NCI-H82 treated with DMSO at 0.1 percent for 48 hours (cell line): ENCODE data around the gene WDR91.

Experiments
- DNase-seq: peaks from one replicate; lab custom pipeline; 2025; ENCODE audit not compliant: unreplicated experiment; lab: John Stamatoyannopoulos, UW

WDR91 gene

GRCh38 chr7:135162382-135163001, 48.8 kb downstream of the WDR91 start:
- no peak for DNase-seq

GRCh38 chr7:135161669-135162068, 49.7 kb downstream of the WDR91 start:
- no peak for DNase-seq

DNA sequence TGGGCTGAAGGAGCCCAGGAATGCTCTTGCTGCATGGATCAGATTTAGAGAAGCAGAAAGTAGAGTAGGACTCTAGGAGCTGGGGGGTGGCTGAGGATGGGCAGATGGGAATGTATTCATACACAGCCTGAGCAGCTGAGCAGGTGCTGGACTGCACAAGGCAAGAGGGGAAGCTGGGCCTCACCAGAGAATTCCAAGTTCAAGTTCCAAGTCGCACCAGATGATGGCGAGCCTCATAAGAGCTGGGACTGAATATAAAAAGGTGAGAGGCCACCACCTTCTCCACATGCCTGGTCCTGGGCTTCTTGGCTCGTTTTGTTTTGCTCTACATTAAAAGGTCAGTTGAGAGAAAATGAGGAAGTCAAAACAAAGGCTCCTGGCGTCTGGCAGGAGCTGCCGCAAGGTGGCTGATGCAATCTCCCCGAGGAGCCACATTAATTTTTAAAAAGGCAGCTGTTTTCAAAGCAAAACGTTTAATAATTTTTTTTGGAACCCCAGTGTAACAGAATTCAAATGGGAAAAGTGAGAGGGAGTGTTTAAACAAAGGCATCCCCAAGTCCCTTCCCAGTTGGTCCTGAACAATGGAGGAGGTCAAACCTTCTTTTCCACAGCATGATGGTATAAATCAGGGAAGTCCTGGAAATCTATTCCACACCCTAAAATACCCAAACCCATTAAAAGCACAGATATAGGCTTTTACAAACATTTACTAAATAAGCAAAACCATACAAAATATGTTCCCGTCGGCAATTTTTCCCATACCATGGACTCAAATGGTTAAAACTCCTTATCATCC, 50.3 kb downstream of the WDR91 start:
- no peak for DNase-seq

- DNase-seq = no peak
Measured at GRCh38 chr7:135160098-135160857, 51.0 kb downstream of the WDR91 start.

DNA sequence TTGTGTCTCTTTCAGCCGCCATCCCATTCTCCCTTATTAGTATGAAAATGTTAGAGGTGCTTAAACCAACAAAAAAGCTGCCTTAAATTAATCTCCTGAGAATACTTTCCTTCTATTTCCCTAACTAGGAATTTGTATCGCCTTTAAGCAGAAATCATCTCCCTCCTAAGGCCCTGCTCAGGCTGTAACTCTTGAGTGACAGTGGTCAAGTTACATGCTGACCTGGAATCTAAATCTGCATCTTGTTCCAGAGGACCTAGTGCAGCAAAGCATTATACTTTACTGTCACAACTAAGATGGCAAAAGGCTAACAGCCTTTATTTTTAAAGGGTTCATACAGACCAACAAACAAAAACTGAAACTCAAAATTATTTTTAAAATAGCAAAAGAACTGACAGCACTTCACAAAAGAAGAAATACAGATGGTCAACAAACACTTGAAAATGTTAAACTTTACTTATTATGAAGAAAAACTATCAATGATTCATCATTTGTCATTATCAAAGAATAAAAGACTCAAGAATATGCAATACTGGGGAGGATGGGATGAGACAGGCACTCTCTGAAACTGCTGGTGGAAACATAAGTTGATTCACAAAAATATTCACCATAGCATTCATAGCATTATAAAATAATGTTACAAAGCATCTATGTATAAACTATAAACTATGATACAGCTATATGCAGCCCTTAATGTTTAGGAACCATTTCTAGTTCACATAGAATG, 51.8 kb downstream of the WDR91 start:
- no peak for DNase-seq

- DNase-seq = no peak
Measured at GRCh38 chr7:135158874-135159273, 52.5 kb downstream of the WDR91 start.

- no peak for DNase-seq
Measured at GRCh38 chr7:135158141-135158655, 53.1 kb downstream of the WDR91 start.

DNA sequence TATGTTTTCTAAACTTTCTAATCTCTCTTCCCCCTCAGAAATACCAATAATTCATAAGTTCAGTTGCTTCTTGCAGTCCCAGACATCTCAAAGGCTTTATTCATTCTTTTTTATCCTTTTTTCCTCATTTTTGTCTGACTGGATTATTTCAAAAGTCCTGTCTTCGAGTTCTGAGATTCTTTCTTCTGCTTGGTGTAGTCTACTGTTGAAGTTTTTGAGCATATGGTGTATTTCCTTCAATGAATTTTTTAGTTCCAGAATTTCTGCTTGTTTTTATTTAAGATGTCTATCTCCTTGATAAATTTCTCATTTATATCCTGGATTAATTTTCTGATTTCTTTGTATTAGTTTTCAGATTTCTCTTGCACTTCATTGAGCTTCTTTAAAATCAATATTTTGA, 55.0 kb downstream of the WDR91 start:
- DNase-seq = no peak

DNA sequence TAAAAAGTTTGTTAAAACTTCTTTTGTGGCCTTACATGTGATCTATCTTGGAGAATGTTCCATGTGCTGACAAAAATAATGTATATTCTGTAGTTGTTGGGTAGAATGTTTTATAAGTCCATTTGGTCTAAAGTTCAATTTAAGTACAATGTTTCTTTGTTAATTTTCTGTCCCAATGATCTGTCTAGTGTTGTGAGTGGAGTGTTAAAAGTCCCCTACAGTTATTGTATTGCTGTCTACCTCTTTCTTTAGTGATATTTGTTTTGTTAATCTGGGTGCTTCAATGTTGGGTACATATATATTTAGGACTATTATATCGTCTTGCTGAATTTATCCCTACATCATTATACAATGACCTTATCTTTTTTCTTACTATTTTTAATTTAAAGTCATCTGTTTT, 56.6 kb downstream of the WDR91 start:
- DNase-seq = no peak

DNA sequence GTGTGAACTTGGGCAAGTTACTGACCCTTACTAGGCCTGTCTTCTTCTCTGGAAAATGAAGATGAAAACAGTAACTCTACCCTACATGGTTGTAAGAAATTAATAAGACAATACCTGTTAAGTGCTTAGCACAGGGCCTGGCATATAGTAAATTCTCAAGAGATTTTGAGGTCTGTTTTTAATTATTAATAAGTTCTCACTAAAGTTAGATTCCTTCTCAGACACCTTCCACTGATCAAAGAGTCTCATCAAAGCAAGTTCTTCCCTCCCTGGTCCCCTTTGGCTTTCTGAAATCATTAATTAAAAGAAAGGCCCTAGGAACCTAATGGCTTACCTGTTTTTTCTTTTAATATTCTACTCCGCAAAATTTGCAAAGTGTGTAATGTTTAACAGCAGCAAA, 58.9 kb downstream of the WDR91 start:
- DNase-seq = no peak

DNA sequence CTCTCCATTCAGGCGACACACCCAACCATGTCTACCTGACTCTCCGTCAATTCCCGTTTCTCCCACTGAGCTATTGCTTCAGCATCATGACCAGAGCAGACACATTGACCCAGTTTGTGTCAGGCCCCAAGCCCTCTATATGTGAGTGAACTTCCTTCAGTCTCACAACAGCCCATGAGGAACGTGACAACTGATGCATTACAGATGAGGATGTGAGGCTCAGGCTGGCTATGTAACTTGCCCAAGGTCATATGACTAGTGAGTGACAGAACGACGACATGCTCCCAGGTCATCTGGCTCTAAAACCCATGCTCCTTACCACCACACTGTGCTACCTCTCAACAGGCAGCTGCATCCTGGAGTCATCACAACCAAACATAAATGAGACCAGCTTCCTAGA, 59.8 kb downstream of the WDR91 start:
- DNase-seq = no peak

DNA sequence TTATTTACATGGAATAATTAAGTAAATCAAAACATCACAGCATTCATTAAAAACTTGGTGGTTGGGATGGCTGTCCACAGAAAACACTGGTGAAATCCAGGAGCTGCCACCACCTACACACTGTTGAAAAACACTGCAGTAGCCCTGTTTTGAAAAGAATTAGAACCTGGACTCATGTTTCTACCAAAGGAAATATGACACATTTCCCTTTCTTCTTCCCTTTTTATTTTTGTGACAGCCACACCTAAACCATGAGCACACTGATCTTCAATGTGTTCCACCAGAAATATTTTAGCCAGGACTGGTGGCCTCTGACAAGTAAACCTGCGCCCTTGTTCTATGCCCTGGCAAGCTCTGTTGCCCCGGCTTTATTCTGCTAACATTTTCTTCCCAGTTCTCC, 60.2 kb downstream of the WDR91 start:
- DNase-seq = no peak

- DNase-seq = no peak
Measured at GRCh38 chr7:135150072-135150782, 61.1 kb downstream of the WDR91 start.

- DNase-seq = no peak
Measured at GRCh38 chr7:135147899-135148721, 63.2 kb downstream of the WDR91 start, which contains the start of gene TMEM140. TMEM140 (plus strand) TSS chr7:135148072; CDS start chr7:135164442, 16,370 bp downstream.

DNA sequence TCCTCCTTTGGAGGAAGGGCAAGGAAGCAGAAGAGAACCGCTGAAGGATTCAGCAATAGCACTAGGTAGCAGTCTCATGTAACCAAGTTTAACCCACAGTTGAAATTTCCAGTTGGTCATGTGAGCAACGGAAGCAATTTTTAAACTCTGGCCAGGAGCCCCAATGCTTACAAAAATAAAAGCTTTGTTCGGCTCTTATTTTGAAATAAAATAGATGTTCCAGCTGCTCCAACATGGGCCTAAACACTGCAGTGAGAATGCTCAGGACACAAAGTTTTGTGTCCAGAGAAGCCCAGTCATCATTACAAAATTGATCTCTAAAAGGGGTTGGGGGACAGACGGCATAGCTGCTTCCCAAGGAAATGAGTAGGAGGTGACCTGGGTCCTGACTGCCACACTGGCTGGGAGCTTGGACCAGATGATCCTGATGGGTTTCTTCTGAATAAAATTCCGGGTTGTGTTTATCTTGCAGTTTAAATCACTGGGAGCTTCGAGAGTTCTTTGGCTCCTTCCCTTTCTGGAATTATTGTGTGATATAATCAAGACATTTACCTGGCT, 63.9 kb downstream of the WDR91 start:
- no peak for DNase-seq

DNA sequence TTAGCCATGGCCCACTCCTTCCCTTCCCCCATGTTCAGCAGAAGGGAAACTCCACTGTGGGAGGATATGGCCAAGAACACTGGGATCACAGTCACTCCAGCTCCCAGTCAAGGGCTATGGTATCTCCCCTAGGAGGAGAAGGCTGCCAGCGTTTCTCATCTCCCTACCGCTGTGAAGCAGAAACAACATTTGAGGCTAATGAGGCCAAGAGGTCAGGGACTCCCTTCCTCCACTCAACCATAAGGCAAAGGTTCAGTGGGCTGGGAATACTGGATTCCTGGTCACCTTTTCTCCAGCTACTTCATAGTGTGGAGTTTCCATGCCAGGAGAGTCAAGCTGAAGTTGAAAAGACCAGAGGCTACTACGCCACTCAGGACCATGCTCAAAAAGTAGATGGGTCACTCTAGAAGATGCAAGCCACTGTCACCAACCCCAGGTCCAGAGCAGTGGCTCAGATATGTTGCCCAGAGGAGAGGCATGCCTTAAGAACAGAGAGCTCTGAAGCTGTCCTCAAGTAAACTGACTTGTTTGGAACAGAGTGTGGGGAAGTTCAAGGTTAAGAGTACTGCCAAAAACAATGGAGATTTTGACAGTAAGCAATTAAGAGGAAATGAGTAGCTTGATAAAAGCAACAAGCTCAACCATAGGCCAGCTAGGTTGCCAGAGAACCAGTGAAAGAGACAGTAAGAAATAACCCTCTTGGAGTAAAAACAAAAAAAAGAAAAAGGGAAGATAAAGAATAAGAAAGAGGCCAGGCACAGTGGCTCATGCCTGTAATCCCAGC, 67.2 kb downstream of the WDR91 start:
- no peak for DNase-seq
